ENCODE data around the gene FOXJ1.

DNA sequence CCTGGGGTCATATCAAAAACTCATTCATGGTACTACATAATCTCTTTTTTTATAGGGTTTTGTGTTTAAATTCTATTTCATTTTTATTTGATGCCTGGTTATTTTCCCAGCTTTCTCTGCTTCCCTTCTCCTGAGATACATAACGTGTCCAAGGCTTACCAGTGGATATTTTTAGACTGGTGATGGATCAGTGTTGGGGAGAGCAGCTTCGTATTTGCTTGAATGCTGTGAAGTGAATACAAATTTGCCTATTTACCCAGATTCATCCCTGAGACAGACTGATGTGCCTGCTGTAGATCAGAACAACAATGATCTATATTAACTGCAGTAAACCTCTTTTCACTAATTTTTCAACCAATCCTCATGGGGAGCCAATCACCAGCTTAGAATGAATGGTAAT is 43.2 kb upstream of the FOXJ1 start:
- TF ChIP-seq POLR2A (IDR thresholded peaks at IDR 0.05; ENCODE audit: low read length) (no peak), GATA1 (IDR thresholded peaks at IDR 0.05; ENCODE audit: low read depth, low read length) (no peak)
